Peyer's patch (tissue), 4 donors: ENCODE measurements around the gene SYTL2.

Source experiments
- CTCF ChIP-seq, 6 experiments: fragments of 450-650 bp in 4 of 6; fragments of 200-600 bp in 2 of 6; sonication (generic) in 1 of 6; IDR thresholded peaks; one replicate each; pipeline ENCODE4 v1.5.1; 2017 to 2019; ENCODE audit warnings: antibody characterized with exemption in 6 of 6, mild to moderate bottlenecking in 3 of 6, moderate library complexity in 1 of 6
- POLR2A ChIP-seq, 2 donors: fragments of 450-650 bp; IDR thresholded peaks; one replicate each; pipeline ENCODE4 v1.5.1; 2017; ENCODE audit warnings: antibody characterized with exemption in 2 of 2, mild to moderate bottlenecking in 2 of 2, moderate library complexity in 2 of 2

DNA sequence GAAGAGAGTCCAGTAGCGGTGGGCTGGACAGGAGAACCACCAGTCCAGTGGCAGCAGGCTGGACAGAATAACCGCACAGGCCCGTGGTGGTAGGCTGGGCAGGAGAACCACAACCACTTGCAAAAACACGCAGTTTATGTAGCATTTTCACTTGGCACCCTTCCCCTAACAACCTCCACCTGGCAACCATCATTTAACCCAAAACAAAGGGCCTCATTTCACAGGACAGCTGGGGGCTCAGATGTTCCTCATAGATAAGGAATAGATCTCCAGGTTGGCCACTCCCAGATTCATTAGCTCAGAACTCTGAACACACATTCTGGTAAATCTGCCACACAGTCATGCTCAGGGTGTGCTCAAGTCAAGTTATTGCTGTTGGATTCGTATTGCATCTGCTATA is 41.2 kb downstream of the SYTL2 start:
- no peak for TF ChIP-seq CTCF (IDR thresholded peaks at IDR 0.05)
- no peak for TF ChIP-seq POLR2A (IDR thresholded peaks at IDR 0.05)
